Cerebellar nuclear complex (tissue), 1 donor: ENCODE measurements around the gene NLRC3.

Experiments used
- DNase-seq, 2 experiments: peaks; one replicate each; lab custom pipeline; 2025; lab: John Stamatoyannopoulos, UW

The NLRC3 gene

GRCh38 chr16:3546986-3547682 is 30.1 kb downstream of the NLRC3 start:
- no peak for DNase-seq

- DNase-seq: no peak
These were observed 34.4 kb downstream of the NLRC3 start for GRCh38 chr16:3542601-3543373.

- no peak for DNase-seq
These were observed 35.6 kb downstream of the NLRC3 start for GRCh38 chr16:3541527-3542155.

GRCh38 chr16:3538222-3538621 is 39.0 kb downstream of the NLRC3 start:
- no peak for DNase-seq

GRCh38 chr16:3536851-3537250 is 40.4 kb downstream of the NLRC3 start:
- no peak for DNase-seq

GRCh38 chr16:3536271-3536731 is 40.9 kb downstream of the NLRC3 start:
- no peak for DNase-seq

- DNase-seq: no peak
These were observed 43.1 kb downstream of the NLRC3 start for GRCh38 chr16:3534126-3534525.

- no peak for DNase-seq
These were observed 44.5 kb downstream of the NLRC3 start for GRCh38 chr16:3532741-3533140.

GRCh38 chr16:3530371-3530914 is 46.8 kb downstream of the NLRC3 start:
- no peak for DNase-seq

GRCh38 chr16:3529175-3529574 is 48.0 kb downstream of the NLRC3 start:
- DNase-seq: no peak

- no peak for DNase-seq
These were observed 48.8 kb downstream of the NLRC3 start for GRCh38 chr16:3528406-3528805.

GRCh38 chr16:3527216-3527829 is 49.9 kb downstream of the NLRC3 start:
- DNase-seq: peak in 1 of 2 experiments; percentile 33

GRCh38 chr16:3525951-3526350 is 51.3 kb downstream of the NLRC3 start:
- no peak for DNase-seq

GRCh38 chr16:3523281-3523680 is 53.9 kb downstream of the NLRC3 start:
- no peak for DNase-seq

- no peak for DNase-seq
These were observed 56.4 kb downstream of the NLRC3 start for GRCh38 chr16:3520841-3521240.

- DNase-seq: no peak
These were observed 56.8 kb downstream of the NLRC3 start for GRCh38 chr16:3520413-3520812.

GRCh38 chr16:3519581-3519980 is 57.6 kb downstream of the NLRC3 start:
- DNase-seq: no peak

- no peak for DNase-seq
These were observed 58.2 kb downstream of the NLRC3 start for GRCh38 chr16:3518986-3519348.

GRCh38 chr16:3518292-3518985 is 58.8 kb downstream of the NLRC3 start:
- DNase-seq: no peak

GRCh38 chr16:3515897-3516296 is 61.3 kb downstream of the NLRC3 start:
- no peak for DNase-seq

- DNase-seq: no peak
These were observed 62.6 kb downstream of the NLRC3 start for GRCh38 chr16:3514621-3515020.
